Measurements from ENCODE around the gene VPS13D. TPM values are rescaled to one million over a fixed set of nuclear protein-coding genes. Genes with fewer than 3 reads are reported as not detected.

VPS13D gene
- total RNA-seq, 2 donors from 2014 or later: 70.1 to 129 TPM

DNA sequence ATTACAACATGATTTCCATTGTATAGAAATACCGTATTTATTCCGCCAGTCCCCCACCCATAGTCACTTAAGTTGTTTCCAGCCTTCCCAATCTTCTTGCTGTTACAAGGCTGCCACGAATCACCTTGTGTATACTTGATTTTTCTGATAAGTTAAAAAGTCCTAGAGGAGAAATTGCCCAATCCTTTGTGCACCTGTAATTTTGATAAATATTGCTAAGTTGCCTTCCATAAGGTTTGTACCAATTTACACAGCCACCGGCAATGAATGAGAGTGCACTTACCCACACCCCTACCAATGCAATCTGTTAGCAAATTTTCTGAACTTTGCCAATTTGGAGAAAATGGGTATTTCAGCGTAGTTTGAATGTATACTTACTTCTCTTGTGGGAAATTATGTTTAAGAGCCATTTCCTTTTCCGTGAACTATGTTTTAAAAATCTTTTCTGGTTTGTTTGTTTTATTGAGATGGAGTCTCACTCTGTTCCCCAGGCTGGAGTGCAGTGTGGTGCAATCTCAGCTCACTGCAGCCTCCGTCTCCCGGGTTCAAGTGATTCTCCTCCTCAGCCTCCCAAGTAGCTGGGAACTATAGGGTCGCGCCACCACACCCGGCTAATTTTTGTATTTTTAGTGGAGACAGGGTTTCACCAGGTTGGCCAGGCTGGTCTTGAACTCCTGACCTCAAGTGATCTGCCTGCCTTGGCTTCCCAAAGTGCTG is 300.8 kb downstream of the VPS13D start:
- DNase-seq (ENCODE audit: low spot score) (no peak), ATAC-seq (ENCODE audit: insufficient number of reproducible peaks, low FRiP score, low read depth) (no peak)
- Histone ChIP-seq H3K27ac (no peak overlapping the region), H3K4me1 (ENCODE audit: control insufficient read depth in 1 of 2, low read depth in 2 of 2) (peaks cover 6 to 10% of the 10 kb centered on the region in 2 donors), H3K36me3 (no peaks in the 10 kb centered on the region), H3K4me3 (no peak overlapping the region), H3K9me3 (no peaks in the 10 kb centered on the region), H3K27me3 (replicated peaks; ENCODE audit: insufficient read depth) (no peaks in the 10 kb centered on the region)
- TF ChIP-seq, protein P1, sequence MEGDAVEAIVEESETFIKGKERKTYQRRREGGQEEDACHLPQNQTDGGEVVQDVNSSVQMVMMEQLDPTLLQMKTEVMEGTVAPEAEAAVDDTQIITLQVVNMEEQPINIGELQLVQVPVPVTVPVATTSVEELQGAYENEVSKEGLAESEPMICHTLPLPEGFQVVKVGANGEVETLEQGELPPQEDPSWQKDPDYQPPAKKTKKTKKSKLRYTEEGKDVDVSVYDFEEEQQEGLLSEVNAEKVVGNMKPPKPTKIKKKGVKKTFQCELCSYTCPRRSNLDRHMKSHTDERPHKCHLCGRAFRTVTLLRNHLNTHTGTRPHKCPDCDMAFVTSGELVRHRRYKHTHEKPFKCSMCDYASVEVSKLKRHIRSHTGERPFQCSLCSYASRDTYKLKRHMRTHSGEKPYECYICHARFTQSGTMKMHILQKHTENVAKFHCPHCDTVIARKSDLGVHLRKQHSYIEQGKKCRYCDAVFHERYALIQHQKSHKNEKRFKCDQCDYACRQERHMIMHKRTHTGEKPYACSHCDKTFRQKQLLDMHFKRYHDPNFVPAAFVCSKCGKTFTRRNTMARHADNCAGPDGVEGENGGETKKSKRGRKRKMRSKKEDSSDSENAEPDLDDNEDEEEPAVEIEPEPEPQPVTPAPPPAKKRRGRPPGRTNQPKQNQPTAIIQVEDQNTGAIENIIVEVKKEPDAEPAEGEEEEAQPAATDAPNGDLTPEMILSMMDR (IDR thresholded peaks at IDR 0.05): no peak

DNA sequence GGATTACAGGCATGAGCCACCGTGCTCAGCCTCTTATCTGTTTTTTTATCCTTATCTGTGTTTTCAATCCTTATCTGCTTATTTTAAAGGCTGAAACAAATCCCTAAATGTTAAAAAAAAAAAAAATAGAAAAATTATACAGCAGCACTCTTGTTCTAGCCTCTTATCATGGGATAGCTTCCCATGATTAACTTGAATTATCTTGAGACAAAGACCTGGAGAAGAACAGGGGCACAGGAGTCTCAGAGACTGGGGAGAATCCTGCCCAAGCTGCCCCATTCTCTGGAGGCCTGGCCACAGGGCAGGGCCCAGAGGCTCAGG is 301.3 kb downstream of the VPS13D start:
- no peak overlapping the region for H3K4me3 ChIP-seq
- no peaks in the 10 kb centered on the region for H3K27me3 ChIP-seq (replicated peaks; ENCODE audit: insufficient read depth)
- no peak overlapping the region for H3K27ac ChIP-seq
- DNase-seq (ENCODE audit: low spot score): no peak
- H3K4me1 ChIP-seq (ENCODE audit: control insufficient read depth in 1 of 2, low read depth in 2 of 2): peaks cover 6 to 10% of the 10 kb centered on the region in 2 donors
- no peaks in the 10 kb centered on the region for H3K36me3 ChIP-seq
- peaks cover 2% of the 10 kb centered on the region for H3K9me3 ChIP-seq
- no peak for ATAC-seq (ENCODE audit: insufficient number of reproducible peaks, low FRiP score, low read depth)
- TF ChIP-seq, protein P1 (IDR thresholded peaks at IDR 0.05): no peak

DNA sequence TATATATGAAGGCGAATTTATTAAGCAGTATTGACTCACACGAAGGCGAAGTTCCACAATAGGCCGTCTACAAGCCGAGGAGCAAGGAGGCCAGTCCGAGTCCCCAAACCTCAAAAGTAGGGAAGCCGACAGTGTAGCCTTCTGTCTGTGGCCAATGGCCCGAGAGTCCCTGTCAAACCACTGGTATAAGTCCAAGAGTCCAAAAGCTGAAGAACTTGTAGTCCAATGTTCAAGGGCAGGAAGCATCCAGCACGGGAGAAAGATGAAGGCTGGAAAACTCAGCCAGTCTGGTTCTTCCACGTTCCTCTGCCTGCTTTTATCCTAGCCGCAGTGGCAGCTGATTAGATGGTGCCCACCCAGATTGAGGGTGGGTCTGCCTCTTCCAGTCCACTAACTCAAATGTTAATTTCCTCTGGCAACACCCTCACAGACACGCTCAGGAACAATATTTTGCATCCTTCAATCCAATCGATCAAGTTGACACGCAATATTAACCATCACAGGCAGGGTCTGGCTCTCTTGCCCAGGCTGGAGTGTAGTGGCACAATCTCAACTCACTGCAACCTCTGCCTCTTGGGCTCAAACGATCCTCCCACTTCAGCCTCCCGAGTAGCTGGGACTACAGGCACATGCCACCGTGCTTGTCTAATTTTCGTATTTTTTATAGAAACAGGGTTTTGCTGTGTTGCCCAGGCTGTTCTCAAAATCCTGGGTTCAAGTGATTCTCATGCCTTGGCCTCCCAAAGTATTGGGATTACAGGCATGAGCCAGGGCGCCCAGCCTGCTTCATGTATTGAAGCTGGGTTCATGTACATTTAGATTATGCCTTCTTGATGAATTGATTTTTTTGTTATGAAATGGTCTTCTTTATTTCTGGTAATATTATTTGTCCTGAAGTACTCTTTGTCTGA is 302.8 kb downstream of the VPS13D start:
- Histone ChIP-seq H3K4me3 (no peak overlapping the region), H3K4me1 (ENCODE audit: control insufficient read depth in 1 of 2, low read depth in 2 of 2) (peaks cover 6 to 10% of the 10 kb centered on the region in 2 donors), H3K9me3 (peaks cover 5% of the 10 kb centered on the region), H3K36me3 (no peaks in the 10 kb centered on the region), H3K27me3 (replicated peaks; ENCODE audit: insufficient read depth) (no peaks in the 10 kb centered on the region), H3K27ac (no peak overlapping the region)
- DNase-seq (ENCODE audit: low spot score) (no peak), ATAC-seq (ENCODE audit: insufficient number of reproducible peaks, low FRiP score, low read depth) (no peak)
- TF ChIP-seq, protein P1 (IDR thresholded peaks at IDR 0.05): no peak

DNA sequence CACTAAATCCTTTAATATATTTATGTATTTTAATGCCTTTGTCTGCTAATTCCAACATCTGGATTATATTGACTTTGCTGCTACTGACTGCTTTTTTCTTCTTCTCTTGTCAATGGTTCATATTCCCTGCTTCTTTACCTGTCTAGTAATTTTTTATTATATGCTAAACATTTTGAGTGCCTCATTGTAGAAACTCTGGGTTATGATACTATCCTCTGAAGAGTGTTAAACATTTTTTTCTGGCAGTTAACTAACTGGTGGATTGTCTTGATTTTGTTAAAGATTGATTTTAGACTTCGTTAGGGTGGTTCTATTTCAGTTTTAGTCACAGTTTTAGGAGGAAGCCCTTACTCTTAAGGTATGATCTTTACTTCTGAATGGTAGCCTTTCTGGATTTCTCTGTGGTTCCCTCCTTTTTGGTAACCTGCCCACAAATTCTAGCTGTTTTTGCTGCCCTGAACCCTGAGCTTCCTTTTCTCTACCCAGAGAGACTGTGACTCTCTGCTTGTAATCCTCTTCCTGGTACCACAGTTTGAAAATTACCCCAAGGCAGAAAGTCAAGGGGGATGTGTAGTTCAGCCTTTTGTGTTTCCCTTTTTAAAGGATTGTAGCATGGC is 306.3 kb downstream of the VPS13D start:
- Histone ChIP-seq H3K4me3 (no peak overlapping the region), H3K27ac (no peak overlapping the region), H3K4me1 (ENCODE audit: control insufficient read depth in 1 of 2, low read depth in 2 of 2) (peaks cover 13 to 20% of the 10 kb centered on the region in 2 donors), H3K9me3 (peaks cover 5% of the 10 kb centered on the region), H3K27me3 (replicated peaks; ENCODE audit: insufficient read depth) (no peaks in the 10 kb centered on the region), H3K36me3 (no peaks in the 10 kb centered on the region)
- TF ChIP-seq, protein P1 (IDR thresholded peaks at IDR 0.05): no peak
- ATAC-seq (ENCODE audit: insufficient number of reproducible peaks, low FRiP score, low read depth) (no peak), DNase-seq (ENCODE audit: low spot score) (no peak)

GRCh38 chr1:12537294-12537693 is 307.5 kb downstream of the VPS13D start:
- no peak for ATAC-seq (ENCODE audit: insufficient number of reproducible peaks, low FRiP score, low read depth)
- no peaks in the 10 kb centered on the region for H3K27me3 ChIP-seq (replicated peaks; ENCODE audit: insufficient read depth)
- no peak for DNase-seq (ENCODE audit: low spot score)

More at GRCh38 chr1:12537294-12537693, 307.5 kb downstream of the VPS13D start:
- TF ChIP-seq, protein P1 (IDR thresholded peaks at IDR 0.05): no peak
- H3K36me3 ChIP-seq: no peaks in the 10 kb centered on the region
- no peak overlapping the region for H3K27ac ChIP-seq
- no peak overlapping the region for H3K4me3 ChIP-seq
- H3K9me3 ChIP-seq: peaks cover 5% of the 10 kb centered on the region
- peaks cover 15 to 31% of the 10 kb centered on the region in 2 donors for H3K4me1 ChIP-seq (ENCODE audit: control insufficient read depth in 1 of 2, low read depth in 2 of 2)

Measured in thoracic aorta (tissue), 2 donors.